Stimulated activated CD8-positive, alpha-beta memory T cell treated with anti-CD3 and anti-CD28 coated beads, Interleukin-7, amount 100 ng/mL, for 4 hours (primary cell): ENCODE measurements around the gene PCSK9.

Experiments used
- DNase-seq, 2 donors: peaks; one replicate each; pipeline ENCODE4 v3.0.0-alpha.2; 2020; ENCODE audit warnings: low read depth in 2 of 2

The PCSK9 gene

GRCh38 chr1:55059302-55060132 is 20.2 kb downstream of the PCSK9 start:
- DNase-seq = no peak

DNA sequence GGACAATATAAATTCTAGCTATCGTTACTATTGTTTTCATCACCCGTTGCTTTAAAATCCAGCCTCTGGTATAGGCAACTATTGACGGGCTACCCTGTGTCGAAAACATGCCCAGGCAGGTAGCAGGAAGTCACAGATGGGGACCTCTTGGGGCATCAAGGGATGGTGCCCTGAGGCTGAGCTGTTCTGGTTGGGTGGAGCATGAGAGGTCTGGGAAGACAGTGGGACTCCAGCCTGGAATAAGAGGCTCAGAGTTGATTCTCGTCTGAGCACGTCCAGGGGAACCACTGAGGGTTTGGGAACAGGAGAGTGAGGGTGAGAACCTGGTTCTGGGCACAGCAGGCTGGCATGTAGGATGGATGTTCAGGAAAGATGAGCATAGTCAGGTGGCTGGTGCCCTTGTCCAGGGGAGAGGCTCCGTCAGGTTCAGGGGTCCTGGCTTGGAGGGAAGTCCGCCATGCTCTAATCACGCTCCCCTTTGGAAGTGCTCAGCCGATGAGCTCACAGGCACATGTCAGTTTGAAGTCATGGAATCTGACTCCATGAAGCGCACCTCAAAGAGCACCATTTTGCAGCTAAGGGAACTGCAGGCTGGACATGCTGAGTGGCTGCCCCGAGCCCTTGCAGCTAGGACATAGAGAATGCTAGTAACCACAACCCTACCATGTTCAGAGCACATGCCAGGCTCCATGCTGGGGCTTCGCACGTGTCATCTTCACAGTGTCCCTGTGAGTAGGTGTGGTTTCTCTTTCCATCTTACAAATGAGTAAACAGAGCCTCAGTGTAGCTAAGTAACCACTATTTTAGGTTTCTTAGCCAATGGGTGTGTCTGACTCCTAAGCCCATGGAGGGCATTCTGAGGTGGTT is 21.0 kb downstream of the PCSK9 start:
- no peak for DNase-seq

- no peak for DNase-seq
Observed at GRCh38 chr1:55061000-55061705, 21.8 kb downstream of the PCSK9 start.

DNA sequence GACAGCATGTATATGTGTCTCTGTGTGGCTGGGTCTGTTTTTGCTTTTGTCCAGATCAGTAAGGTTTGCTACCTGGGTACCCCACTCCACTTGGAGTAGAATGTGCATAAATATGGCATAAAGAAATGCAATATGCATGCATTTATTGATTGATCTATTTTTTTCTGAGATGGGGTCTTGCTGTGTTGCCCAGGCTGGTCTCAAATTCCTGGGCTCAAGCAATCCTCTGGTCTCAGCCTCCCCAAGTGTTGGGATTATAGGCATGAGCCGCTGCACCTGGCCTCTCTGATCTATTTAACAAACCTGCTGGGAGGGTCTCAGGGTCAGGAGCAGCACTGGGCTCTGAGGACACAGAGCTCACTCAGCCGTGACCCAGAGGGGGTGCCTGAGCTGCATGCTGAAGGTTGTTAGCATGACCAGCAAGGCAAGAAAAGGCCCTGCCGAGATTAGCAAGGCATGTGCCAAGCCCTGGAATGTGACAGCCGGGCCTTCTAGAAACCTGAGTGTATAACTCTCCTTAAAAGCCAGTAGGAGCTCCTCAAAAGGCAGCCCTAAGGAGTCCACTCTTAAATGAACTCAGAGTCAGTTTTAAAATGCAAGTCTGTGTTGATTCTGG is 22.5 kb downstream of the PCSK9 start:
- no peak for DNase-seq

DNA sequence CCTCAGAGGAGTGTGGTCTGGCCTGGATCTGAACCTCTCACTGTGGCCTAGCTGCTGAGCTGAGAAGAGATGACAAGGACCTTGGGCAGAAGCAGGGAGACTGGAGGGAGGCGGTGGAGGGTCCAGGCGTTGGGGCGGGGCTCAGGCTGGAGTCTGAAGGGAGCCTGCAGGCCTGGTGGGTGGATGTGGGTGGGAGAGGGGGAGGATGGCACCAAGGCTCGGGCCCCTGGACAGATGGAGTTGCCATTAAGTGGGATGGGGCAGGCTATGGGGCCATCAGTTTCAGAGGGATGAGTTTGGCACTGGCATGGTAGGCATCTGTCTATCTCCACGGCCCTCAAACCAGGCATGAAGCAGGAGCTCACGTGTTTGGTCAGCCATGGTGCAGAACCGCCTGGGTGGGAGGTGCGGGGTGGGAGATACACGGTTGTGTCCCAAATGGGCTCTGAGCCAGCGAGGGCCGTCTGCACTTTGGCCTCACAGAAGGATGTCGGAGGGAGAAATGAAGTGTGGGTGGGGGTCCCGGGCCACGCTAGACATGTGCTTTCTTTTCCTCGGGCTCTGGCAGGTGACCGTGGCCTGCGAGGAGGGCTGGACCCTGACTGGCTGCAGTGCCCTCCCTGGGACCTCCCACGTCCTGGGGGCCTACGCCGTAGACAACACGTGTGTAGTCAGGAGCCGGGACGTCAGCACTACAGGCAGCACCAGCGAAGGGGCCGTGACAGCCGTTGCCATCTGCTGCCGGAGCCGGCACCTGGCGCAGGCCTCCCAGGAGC is 23.6 kb downstream of the PCSK9 start:
- DNase-seq = no peak

DNA sequence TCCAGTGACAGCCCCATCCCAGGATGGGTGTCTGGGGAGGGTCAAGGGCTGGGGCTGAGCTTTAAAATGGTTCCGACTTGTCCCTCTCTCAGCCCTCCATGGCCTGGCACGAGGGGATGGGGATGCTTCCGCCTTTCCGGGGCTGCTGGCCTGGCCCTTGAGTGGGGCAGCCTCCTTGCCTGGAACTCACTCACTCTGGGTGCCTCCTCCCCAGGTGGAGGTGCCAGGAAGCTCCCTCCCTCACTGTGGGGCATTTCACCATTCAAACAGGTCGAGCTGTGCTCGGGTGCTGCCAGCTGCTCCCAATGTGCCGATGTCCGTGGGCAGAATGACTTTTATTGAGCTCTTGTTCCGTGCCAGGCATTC is 24.2 kb downstream of the PCSK9 start:
- no peak for DNase-seq

DNA sequence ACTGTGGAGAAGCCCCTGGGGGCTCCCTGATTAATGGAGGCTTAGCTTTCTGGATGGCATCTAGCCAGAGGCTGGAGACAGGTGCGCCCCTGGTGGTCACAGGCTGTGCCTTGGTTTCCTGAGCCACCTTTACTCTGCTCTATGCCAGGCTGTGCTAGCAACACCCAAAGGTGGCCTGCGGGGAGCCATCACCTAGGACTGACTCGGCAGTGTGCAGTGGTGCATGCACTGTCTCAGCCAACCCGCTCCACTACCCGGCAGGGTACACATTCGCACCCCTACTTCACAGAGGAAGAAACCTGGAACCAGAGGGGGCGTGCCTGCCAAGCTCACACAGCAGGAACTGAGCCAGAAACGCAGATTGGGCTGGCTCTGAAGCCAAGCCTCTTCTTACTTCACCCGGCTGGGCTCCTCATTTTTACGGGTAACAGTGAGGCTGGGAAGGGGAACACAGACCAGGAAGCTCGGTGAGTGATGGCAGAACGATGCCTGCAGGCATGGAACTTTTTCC is 24.8 kb downstream of the PCSK9 start:
- DNase-seq = no peak

DNA sequence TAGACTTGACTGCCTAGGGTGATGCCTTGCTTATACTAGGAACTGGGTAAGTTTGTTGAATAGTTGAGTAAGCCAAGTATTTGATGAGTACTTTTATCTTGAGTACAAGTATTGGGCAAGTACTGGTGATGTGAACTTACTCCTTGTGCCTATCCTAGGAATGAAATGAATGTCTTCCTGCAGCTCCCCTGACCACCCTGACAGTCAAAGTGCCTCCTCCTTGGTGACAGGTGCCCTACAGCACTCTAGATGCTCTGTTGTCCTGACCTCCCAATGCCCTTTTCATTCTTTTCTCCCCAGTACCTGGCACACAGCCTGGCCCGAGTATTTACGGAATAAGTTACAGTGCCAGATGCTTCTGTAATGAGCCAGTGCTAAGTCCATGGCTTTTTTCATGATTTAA is 25.5 kb downstream of the PCSK9 start:
- DNase-seq = no peak

- no peak for DNase-seq
Observed at GRCh38 chr1:55065648-55066047, 26.3 kb downstream of the PCSK9 start.

- no peak for DNase-seq
Observed at GRCh38 chr1:55067022-55067778, 27.9 kb downstream of the PCSK9 start.

DNA sequence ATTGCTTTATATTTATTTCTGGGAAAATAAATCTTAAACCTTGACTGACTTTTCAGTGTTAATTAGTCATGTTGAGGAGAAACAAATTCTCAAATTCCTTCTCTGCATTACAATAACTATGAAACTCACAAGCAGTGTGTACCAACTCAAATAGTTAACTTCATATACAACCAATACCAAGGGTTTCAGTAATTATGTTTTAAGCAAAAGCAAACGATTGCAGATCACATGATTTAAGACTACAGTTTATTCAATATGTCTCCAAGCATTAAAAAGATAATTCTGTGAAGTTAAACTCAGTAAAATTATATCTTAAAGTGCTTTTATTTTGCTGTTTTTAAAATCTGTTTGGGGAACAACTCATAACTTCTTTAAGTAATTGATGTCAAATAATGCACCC is 28.6 kb downstream of the PCSK9 start:
- DNase-seq = no peak

- DNase-seq = no peak
Observed at GRCh38 chr1:55068638-55069037, 29.3 kb downstream of the PCSK9 start.

GRCh38 chr1:55069280-55069679 is 29.9 kb downstream of the PCSK9 start:
- no peak for DNase-seq

DNA sequence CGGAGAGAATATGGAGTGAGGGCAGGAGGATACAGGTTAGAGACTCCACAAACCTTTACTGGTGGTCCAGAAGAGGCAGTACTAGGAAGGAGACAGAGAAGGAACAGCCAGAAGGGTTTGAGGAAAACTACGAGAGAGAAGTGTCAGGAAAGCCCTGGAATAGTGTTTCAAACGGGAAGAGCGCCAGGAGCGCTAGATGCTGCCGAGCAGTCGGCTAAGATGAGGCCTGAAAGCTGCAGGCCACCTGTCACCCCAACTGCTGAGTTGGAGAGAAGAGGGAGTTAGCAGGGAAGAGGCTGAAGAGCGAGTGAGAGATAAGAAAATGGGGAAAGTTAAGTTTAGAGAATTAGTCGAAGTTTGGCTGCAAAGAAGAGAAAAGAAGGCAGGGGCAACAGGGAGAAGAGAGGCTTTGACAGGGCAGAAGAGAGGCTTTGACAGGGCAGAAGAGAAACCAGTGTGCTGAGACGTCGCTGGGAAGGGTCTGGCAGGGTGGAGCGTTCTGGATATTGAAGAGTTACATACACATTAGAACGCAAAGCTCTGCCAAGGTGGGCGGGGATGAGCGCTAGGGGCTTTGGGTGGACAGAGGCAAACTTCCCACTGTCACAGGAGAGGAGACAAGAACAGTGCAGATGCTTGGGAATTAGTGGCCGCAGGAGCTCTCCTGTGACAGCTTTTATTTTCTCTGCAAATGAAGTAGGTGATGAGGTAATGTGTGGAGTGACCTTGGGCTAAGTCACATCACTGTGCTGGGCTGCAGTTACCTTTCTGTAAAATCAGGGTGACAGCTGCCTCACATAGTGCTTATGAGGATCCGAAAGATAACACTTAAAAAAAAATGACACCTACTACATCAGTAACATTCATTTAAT is 31.2 kb downstream of the PCSK9 start:
- DNase-seq = no peak

- no peak for DNase-seq
Observed at GRCh38 chr1:55071477-55071876, 32.1 kb downstream of the PCSK9 start.

- no peak for DNase-seq
Observed at GRCh38 chr1:55073187-55073916, 34.0 kb downstream of the PCSK9 start.

DNA sequence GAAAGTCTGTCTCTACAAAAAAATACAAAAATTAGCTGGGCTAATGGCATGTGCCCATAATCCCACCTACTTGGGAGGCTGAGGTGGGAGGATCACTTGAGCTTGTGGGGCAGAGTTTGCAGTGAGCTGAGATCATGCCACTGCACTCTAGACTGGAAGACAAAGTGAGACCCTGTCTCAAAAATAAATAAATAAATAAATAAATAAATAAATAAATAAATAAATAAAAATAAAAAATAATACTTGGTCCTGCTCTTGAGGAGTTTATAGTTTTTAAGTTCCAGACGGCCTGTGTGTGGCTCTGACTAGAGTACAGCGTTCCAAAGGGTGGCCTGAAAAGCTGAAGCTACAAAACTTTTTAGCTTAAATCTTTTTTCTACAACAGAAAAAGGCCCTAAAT is 35.1 kb downstream of the PCSK9 start:
- DNase-seq = no peak

DNA sequence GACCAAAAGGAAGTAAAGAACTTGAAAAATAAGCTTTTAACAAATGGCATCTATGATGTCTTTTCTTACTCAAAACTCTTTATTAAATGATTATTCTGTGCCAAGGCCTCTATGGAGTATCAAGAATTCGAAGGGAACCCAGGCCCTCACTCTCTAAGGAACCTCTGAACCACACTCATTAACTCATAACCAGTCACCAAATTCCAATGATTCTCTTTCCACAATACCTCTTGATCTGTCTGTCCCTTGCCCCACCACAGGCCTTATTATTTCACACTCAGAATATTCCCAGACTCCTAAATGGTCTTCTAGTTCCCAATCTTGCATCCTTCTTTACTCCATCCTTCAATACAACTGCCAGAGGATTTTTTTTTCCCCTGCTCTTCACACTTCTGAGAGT is 37.0 kb downstream of the PCSK9 start:
- DNase-seq = no peak

DNA sequence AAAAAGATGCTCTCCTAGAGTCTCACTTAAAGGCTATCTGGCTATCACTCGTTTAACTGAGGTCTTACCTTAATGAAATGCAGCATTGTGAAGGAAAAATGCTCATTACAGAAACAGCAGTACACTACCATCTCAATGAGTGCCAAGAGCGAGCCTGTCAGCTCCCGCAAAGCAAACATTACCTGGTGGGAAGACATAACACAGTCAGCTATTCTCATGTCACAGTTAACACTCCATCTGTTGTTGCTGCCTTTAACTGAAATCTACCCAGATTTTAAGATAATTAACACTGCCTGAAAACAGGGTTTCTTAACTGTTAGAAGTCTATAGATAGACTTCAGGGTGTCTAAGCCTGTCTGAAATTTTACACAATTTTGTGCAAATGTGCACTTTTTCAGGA is 39.1 kb downstream of the PCSK9 start:
- no peak for DNase-seq
